ENCODE results near the gene RB1.
"Not testable (repeated sequence)": the region's sequence is repeated elsewhere in the genome, so short reads cannot be mapped to it uniquely, and the experiment has no call there.

DNA sequence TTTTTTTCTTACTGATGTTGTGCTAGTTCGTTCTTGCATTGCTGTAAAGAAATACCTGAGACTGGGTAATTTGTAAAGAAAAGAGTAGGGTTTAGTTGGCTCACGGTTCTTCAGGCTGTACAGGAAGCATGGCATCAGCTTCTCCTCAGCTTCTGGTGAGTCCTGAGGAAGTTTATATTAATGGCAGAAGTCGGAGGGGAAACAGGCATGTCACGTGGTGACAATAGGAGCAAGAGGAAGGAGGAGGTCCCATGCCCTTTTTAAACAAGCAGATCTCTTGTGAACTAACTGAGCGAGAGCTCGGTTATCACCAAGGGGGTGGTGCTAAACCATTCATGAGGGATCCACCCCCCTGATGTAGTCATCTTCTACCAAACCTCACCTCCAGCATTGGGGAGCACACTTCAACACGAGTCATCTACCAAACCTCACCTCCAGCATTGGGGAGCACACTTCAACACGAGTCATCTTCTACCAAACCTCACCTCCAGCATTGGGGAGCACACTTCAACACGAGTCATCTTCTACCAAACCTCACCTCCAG is 123.3 kb downstream of the RB1 start:
- TF ChIP-seq, protein P1, sequence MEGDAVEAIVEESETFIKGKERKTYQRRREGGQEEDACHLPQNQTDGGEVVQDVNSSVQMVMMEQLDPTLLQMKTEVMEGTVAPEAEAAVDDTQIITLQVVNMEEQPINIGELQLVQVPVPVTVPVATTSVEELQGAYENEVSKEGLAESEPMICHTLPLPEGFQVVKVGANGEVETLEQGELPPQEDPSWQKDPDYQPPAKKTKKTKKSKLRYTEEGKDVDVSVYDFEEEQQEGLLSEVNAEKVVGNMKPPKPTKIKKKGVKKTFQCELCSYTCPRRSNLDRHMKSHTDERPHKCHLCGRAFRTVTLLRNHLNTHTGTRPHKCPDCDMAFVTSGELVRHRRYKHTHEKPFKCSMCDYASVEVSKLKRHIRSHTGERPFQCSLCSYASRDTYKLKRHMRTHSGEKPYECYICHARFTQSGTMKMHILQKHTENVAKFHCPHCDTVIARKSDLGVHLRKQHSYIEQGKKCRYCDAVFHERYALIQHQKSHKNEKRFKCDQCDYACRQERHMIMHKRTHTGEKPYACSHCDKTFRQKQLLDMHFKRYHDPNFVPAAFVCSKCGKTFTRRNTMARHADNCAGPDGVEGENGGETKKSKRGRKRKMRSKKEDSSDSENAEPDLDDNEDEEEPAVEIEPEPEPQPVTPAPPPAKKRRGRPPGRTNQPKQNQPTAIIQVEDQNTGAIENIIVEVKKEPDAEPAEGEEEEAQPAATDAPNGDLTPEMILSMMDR (IDR thresholded peaks at IDR 0.05; ENCODE audit: low read depth, low read length), result not testable (repeated sequence)
- not testable (repeated sequence) for TF ChIP-seq EZH2phosphoT487 (IDR thresholded peaks at IDR 0.05; ENCODE audit: low read depth)
